ENCODE measurements around the gene RHBDL1. TPM values are rescaled to one million over a fixed set of nuclear protein-coding genes. Genes with fewer than 3 reads are reported as not detected.

The RHBDL1 gene
- polyA plus RNA-seq, 1 donor (not counting 4 experiments of a cell fraction or from before 2014, with no cell fraction given): 0.71 TPM

DNA sequence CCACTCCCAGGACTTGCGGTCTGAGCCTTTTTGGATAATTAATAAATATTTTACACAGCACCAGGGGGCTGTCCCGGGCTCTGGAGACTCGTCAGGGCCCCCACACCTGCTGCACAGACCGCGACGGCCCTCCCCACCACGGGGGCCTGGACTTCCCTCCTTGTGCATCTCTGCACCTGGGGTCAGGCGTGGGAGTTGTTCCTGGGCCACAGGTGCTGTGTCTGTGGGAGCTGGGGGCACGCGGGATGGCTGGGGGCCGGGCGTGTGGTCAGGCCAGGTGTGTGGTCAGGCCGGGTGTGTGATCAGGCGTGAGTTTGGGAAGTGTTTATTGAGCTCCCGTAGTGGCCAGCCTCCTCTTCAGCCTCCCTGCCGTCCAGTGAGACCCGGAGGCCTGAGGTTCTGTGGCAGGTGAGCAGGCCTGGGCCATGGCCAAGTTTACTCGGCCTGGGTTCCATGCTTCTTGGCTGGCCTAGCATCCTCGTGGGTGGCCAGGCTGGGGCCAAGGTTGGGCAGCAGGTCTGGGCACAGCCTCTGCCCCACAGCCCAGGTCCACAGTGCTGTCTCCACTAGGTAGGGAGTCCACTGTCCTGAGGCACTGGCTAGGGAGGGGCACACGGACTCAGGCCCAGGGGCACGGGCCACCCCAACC is 2.9 kb downstream of the RHBDL1 start:
- no peak overlapping the region for H3K4me2 ChIP-seq (ENCODE audit: control insufficient read depth, extremely low read depth, insufficient read depth, low read depth, low read length)
- no peak for FAIRE-seq
- H3K9me3 ChIP-seq (ENCODE audit: control insufficient read depth, low read depth, low read length): no peaks in the 10 kb centered on the region
- H3K27me3 ChIP-seq (ENCODE audit: control insufficient read depth, extremely low read depth, insufficient read depth, low read length): no peaks in the 10 kb centered on the region
- peaks cover 16 to 20% of the 10 kb centered on the region in 2 experiments for H3K36me3 ChIP-seq (ENCODE audit: control insufficient read depth in 2 of 2, extremely low read depth in 1 of 2, insufficient read depth in 2 of 2, low read length in 2 of 2)
- H3K9ac ChIP-seq (ENCODE audit: control insufficient read depth, extremely low read depth, insufficient read depth, low read length): no peak overlapping the region
- peaks cover 26% of the 10 kb centered on the region for H3K79me2 ChIP-seq (ENCODE audit: control insufficient read depth, insufficient read depth, low read length)
- H3K27ac ChIP-seq (ENCODE audit: control insufficient read depth, insufficient read depth, low read length): no peak overlapping the region
- DNase-seq (ENCODE audit: low read depth, low spot score): no peak
- H3K9me1 ChIP-seq (ENCODE audit: control insufficient read depth, extremely low read depth, insufficient read depth, low read length): no peaks in the 10 kb centered on the region
- H3K4me3 ChIP-seq (ENCODE audit: control insufficient read depth in 2 of 3, extremely low read depth in 1 of 3, insufficient read depth in 2 of 3, low read depth in 1 of 3, low read length in 3 of 3): no peak overlapping the region
- dilution Hi-C loops (cut with MboI; ENCODE audit: extremely low pct_ligation_motif_present, low sequenced_read_pairs): no loop called here
- TF ChIP-seq, protein P1, sequence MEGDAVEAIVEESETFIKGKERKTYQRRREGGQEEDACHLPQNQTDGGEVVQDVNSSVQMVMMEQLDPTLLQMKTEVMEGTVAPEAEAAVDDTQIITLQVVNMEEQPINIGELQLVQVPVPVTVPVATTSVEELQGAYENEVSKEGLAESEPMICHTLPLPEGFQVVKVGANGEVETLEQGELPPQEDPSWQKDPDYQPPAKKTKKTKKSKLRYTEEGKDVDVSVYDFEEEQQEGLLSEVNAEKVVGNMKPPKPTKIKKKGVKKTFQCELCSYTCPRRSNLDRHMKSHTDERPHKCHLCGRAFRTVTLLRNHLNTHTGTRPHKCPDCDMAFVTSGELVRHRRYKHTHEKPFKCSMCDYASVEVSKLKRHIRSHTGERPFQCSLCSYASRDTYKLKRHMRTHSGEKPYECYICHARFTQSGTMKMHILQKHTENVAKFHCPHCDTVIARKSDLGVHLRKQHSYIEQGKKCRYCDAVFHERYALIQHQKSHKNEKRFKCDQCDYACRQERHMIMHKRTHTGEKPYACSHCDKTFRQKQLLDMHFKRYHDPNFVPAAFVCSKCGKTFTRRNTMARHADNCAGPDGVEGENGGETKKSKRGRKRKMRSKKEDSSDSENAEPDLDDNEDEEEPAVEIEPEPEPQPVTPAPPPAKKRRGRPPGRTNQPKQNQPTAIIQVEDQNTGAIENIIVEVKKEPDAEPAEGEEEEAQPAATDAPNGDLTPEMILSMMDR (optimal IDR thresholded peaks at IDR 0.05 in 1 of 3, IDR thresholded peaks at IDR 0.05 in 1 of 3, conservative IDR thresholded peaks at IDR 0.05 in 1 of 3; ENCODE audit: extremely low read depth in 1 of 3, insufficient read depth in 2 of 3, low read length in 3 of 3): no peak
- no peak for TF ChIP-seq EZH2 (IDR thresholded peaks at IDR 0.05; ENCODE audit: low read length)
- H3K4me1 ChIP-seq (ENCODE audit: control insufficient read depth, extremely low read depth, insufficient read depth, low read length): peaks cover 44% of the 10 kb centered on the region
- no peak overlapping the region for H2AFZ ChIP-seq (ENCODE audit: control insufficient read depth, low read length)
- H4K20me1 ChIP-seq (ENCODE audit: control insufficient read depth, extremely low read depth, insufficient read depth, low read length): peaks cover 16% of the 10 kb centered on the region

DNA sequence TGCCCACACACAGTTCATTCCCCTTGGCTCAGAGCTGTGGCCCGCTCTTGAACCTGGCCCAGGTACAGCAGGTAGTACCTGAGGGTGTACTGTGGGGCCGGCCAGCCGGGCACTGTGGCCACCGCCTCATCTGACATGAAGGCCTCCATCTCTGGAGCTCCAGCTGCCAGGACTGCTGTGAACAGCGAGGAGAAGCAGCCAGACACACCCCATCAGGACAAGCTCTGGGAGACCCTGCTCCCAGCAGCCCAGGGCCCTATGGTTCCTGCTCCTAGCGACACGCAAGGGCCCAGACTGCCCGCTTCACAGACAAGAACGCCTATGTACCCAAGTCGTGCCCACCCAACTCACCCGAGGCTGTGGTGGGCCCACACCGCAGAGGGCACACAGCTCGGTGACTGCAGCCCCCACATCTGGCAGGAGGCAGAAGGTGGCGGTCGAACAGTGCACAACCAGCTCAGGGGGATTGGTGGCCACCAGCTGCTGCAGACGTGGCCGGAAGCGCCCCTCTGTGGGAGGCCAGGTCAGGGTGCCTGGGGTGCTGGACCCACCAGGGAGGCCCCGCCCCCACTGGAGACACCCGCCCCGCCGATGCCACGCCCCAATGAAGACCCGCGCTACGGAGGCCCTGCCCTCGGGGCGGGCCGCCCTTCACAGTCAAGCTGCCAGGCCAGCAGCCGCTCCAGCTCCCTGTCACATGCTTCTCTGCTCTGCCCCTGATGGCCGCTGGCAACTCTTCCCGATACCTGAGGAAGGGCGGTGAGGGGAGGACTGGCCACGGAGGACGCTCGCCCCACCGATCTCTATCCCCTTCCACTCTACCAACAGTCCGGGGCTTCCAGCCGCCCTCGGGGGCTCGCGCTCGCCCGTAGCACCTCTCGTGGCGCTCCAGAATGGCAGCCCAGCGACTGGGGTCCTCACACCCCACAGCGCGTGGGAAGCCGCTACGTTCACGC is 3.7 kb downstream of the RHBDL1 start:
- no peak for FAIRE-seq
- H3K4me1 ChIP-seq (ENCODE audit: control insufficient read depth, extremely low read depth, insufficient read depth, low read length): peaks cover 48% of the 10 kb centered on the region

More for the DNA sequence above, 3.7 kb downstream of the RHBDL1 start:
- TF ChIP-seq EZH2 (IDR thresholded peaks at IDR 0.05; ENCODE audit: low read length): no peak
- TF ChIP-seq, protein P1 (optimal IDR thresholded peaks at IDR 0.05 in 1 of 3, IDR thresholded peaks at IDR 0.05 in 1 of 3, conservative IDR thresholded peaks at IDR 0.05 in 1 of 3; ENCODE audit: extremely low read depth in 1 of 3, insufficient read depth in 2 of 3, low read length in 3 of 3): no peak
- peaks cover 14 to 21% of the 10 kb centered on the region in 2 experiments for H3K36me3 ChIP-seq (ENCODE audit: control insufficient read depth in 2 of 2, extremely low read depth in 1 of 2, insufficient read depth in 2 of 2, low read length in 2 of 2)
- H3K9me3 ChIP-seq (ENCODE audit: control insufficient read depth, low read depth, low read length): no peaks in the 10 kb centered on the region
- H3K27ac ChIP-seq (ENCODE audit: control insufficient read depth, insufficient read depth, low read length): no peak overlapping the region
- peak overlapping the region; percentile 64 for H3K4me2 ChIP-seq (ENCODE audit: control insufficient read depth, extremely low read depth, insufficient read depth, low read depth, low read length)
- peaks cover 30% of the 10 kb centered on the region for H3K79me2 ChIP-seq (ENCODE audit: control insufficient read depth, insufficient read depth, low read length)
- dilution Hi-C loops (cut with MboI; ENCODE audit: extremely low pct_ligation_motif_present, low sequenced_read_pairs): no loop called here
- no peaks in the 10 kb centered on the region for H3K9me1 ChIP-seq (ENCODE audit: control insufficient read depth, extremely low read depth, insufficient read depth, low read length)
- H3K9ac ChIP-seq (ENCODE audit: control insufficient read depth, extremely low read depth, insufficient read depth, low read length): peak overlapping the region; percentile 44
- H3K27me3 ChIP-seq (ENCODE audit: control insufficient read depth, extremely low read depth, insufficient read depth, low read length): no peaks in the 10 kb centered on the region
- peaks cover 16% of the 10 kb centered on the region for H4K20me1 ChIP-seq (ENCODE audit: control insufficient read depth, extremely low read depth, insufficient read depth, low read length)
- DNase-seq (ENCODE audit: low read depth, low spot score): no peak
- peak overlapping the region; percentile 30 to 59 (median 35) for H3K4me3 ChIP-seq (ENCODE audit: control insufficient read depth in 2 of 3, extremely low read depth in 1 of 3, insufficient read depth in 2 of 3, low read depth in 1 of 3, low read length in 3 of 3)
- peak overlapping the region; percentile 46 for H2AFZ ChIP-seq (ENCODE audit: control insufficient read depth, low read length)
